IPS-NIHi7 (cell line): ENCODE results near the gene PTGIS.

ENCODE experiments used
- DNase-seq: peaks from one replicate; pipeline ENCODE4 v3.0.0; 2012; ENCODE audit warnings: mixed read lengths; ENCODE audit errors: extremely low spot score

Gene PTGIS

GRCh38 chr20:49560646-49561045, 7.3 kb downstream of the PTGIS start:
- DNase-seq: no peak

DNA sequence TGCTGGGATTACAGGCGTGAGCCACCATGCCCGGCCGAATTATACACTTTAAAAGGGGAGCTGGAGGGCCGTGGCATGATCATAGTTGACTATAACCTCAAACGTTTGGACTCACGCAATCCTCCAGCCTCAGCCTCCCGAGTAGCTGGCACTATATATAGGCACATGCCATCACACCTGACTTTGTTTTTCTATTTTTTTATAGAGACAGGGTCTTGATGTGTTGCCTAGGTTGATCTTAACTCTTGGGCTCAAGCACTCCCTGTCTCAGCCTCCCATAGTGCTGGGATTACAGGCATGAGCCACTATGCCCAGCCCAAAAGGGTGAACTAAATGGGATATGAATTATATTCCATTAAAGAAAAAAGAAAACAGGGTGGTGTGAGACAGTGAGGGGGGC, 7.8 kb downstream of the PTGIS start:
- DNase-seq: no peak

DNA sequence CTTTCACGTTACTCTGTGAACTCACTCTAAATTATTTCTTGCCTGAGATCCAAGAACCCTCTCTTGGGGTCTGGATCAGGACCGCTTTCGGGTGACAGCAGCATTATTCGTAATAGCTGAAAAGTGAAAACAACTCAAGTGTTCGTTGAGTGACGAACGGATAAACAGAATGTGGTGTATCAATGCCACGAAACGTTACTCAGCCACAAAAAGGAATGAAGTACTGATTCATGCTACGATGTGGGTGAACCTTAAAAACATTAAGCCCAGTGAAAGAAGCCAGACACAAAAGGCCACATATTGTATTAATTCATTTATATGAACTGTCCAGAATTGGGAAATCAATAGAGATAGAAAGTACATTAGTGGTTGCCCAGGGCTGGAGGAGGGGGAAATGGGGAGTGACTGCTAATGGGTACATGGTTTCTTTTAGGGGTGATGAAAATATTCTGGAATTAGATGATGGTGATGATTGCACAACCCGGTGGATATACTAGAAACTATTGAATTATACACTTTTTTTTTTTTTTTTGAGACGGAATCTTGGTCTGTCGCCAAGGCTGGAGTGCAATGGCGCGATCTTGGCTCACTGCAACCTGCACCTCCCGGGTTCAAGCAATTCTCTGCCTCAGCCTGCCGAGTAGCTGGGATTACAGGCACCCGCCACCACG, 8.4 kb downstream of the PTGIS start:
- DNase-seq: no peak

DNA sequence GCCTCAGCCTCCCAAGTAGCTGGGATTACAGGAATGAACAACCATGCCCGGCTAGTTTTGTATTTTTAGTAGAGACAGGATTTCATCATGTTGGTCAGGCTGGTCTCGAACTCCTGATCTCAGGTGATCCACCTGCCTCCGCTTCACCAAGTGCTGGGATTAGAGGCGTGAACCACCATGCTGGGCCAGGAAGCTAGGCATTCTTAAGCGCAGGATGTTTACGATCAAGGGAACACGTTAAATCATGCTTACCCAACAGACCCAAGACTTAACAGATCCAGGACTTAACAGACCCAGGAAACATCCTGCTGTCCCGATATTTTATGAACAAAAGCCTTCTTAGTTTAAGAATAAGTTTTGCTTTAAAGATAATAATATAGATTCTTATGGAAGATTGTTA, 9.1 kb downstream of the PTGIS start:
- DNase-seq: no peak

DNA sequence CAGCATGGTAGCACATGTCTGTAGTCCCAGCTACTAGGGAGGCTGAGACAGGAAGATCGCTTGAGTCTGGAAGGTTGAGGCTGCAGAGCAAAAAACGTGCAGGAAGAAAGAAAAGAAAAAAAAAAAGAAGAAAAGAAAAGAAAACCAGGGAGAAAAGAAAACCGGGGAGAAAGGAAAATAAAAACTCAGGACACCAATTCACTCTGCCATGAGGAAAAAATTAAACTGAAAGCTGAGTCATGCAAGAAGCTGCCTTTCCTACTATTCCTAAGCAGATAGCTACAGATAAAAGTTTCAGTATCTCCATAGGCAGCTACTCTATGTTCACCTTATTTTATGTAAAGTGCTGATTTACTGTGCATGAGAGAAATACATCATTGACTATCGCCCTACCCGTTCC, 10.5 kb downstream of the PTGIS start:
- no peak for DNase-seq

GRCh38 chr20:49556621-49557020, 11.3 kb downstream of the PTGIS start:
- no peak for DNase-seq

- DNase-seq: no peak
These were observed 18.0 kb downstream of the PTGIS start for GRCh38 chr20:49549801-49550551.

DNA sequence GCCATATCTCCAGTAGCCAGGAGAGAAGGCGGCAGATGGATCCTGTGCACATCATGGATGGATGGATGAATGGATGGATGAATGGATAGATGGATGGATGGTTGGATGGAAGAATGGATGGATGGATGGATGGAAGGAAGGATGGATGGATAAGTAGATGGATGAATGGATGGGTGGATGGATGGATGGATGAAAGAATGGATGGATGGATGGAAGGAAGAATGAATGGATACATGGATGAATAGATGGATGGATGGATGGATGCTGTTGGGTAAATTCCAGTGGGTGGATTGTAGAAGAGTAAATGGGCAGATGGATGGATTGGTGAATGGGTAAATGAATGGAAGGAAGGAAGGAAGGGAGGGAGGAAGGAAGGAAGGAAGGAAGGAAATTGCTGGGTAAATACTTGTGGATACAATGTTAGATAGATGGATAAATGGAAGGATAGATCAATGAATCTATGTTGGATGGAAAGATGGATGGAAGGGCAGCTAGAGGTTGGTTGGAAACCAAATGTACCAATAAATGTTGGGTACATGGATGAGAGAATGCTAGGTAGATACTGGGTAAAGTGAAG, 19.5 kb downstream of the PTGIS start:
- no peak for DNase-seq

DNA sequence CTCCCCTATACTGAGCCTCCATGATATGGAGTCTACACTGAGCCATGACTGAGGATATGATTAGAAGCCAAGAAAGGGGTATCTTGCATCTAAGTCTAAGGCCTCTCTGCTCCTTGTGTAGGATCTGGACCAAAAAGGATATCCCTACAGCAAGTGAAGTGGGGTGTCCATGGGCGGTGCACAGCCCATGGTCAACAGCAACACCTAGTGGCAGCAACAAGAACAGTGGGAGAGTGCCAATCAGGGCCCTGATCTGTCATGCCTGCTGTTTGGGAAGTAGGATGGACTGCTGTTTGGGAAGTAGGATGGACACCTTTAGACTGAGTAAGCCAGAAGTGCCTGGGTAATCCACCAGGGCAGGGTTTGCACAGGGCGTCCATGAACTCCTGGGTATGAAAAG, 22.4 kb downstream of the PTGIS start:
- DNase-seq: no peak

DNA sequence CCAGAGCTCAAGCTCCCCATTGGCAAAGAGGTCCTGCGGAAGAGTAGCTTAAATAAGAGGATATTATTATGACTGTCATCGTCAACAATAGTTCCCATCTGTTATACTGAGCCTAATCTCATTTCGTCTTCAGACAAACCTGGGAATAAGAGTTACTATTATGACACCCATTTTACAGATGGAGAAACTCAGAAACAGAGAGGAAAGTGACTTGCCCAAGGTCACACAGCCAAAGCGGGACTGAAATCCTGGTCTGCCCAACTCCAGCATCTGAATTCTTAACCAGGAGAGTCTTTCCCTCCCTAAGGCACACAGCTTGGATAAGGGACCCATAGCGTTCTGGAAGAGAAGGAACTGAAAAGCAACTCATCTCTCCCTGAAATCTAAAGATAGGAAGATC, 23.4 kb downstream of the PTGIS start:
- DNase-seq: no peak

- no peak for DNase-seq
These were observed 24.0 kb downstream of the PTGIS start for GRCh38 chr20:49543858-49544437.

- DNase-seq: no peak
These were observed 24.7 kb downstream of the PTGIS start for GRCh38 chr20:49543071-49543857.

GRCh38 chr20:49542514-49542991, 25.4 kb downstream of the PTGIS start:
- no peak for DNase-seq

GRCh38 chr20:49541733-49542513, 26.0 kb downstream of the PTGIS start:
- peak; percentile 83 for DNase-seq

GRCh38 chr20:49540687-49541435, 27.1 kb downstream of the PTGIS start:
- DNase-seq: no peak

DNA sequence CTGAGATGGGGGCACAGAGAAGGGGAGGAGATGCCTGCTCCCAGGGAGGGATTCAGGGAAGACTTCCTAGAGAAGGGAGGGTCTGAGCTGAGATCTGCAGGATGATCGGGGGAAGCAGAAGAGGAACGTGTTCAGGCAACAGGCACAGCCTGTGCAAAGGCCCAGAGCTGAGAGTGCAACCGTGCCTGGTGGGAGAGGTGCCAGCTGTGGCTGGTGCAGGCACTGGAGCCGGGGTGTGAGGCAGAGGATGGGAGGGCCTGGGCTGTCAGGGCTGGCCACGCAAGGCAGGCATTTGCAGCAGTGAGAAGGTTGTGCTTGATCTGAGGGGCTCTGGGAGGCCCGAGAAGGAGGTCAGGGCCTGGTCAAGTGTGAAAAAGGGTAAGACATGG, 27.7 kb downstream of the PTGIS start:
- no peak for DNase-seq

- DNase-seq: no peak
These were observed 28.3 kb downstream of the PTGIS start for GRCh38 chr20:49539481-49540231.

DNA sequence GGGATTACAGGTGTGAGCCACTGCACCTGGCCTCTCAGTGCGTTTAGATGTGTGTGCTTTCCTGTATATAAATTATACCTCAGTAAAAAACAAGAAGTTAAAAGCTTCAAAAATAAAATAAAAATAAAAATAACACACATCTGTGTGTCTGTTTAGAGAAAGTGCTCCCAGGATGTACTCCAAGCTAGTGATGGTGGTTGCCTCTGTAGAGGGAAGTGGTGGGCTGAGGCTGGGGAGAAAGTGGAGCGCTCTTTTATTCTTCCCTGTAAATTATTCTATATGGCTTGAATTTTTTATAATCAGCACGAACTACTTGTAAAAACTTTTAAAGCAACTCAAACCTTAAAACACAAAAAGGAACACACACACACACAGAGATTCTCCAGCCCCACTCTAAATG, 29.0 kb downstream of the PTGIS start:
- no peak for DNase-seq

DNA sequence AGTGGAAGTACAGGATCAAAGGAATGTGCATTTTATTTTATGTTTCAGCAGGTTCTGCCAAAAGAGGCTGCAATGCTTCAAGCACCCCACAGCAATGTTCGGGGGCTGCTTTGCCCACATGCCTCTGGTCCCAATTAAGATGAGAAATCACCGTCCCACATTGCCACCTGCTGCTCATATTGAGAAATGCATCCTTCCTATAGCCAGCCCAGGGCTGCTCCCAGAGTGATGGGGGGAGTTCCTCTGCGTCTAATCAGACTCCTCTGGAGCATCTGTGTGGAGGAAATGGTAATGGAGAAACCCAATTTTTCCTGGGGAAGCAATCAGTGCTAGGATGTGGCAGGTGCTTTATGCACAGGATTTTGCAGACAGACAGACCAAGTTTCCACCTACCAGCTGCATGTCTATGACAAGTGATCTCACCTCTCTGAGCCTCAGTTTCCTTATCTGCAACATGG, 33.7 kb downstream of the PTGIS start:
- DNase-seq: peak; percentile 85
